GM12878 (cell line): ENCODE data around the gene LITAF.

Experiments used
- CTCF ChIP-seq, 3 experiments: IDR thresholded peaks in 2 of 3; conservative IDR thresholded peaks in 1 of 3; 2 replicates each; pipeline ENCODE4 v1.5.1; 2011; ENCODE audit warnings: low read depth in 3 of 3, low read length in 3 of 3, mild to moderate bottlenecking in 3 of 3, control low read depth in 2 of 3, moderate library complexity in 2 of 3, inconsistent platforms in 1 of 3, mixed read lengths in 1 of 3; ENCODE audit not compliant: control insufficient read depth in 2 of 3, insufficient read depth in 1 of 3; ENCODE audit errors: extremely low read depth in 1 of 3
- USF1 ChIP-seq: IDR thresholded peaks from 2 replicates; pipeline ENCODE4 v1.6.1; 2011; ENCODE audit warnings: borderline replicate concordance, low read depth, mild to moderate bottlenecking, moderate library complexity, mixed read lengths, low read length; ENCODE audit not compliant: insufficient read depth; ENCODE audit errors: extremely low read length

- no peak for TF ChIP-seq USF1
- TF ChIP-seq CTCF (IDR thresholded peaks at IDR 0.05 in 2 of 3, conservative IDR thresholded peaks at IDR 0.05 in 1 of 3; ENCODE audit: control insufficient read depth in 2 of 3, extremely low read depth in 1 of 3, insufficient read depth in 1 of 3, low read depth in 3 of 3, low read length in 3 of 3): no peak
Measured at GRCh38 chr16:11588321-11589197, 1.8 kb upstream of the LITAF start.
